SK-N-SH (cell line): ENCODE results near the gene HSP90AA1. TPM values are rescaled to one million over a fixed set of nuclear protein-coding genes. Genes with fewer than 3 reads are reported as not detected.

Source experiments
- CHD2 ChIP-seq: fragments of 150-350 bp; IDR thresholded peaks from 2 replicates; pipeline ENCODE4 v1.6.1; 2018; ENCODE audit warnings: low read length; ENCODE audit not compliant: partially characterized antibody
- FOSL2 ChIP-seq: IDR thresholded peaks from 2 replicates; pipeline ENCODE4 v1.4.0; 2012; ENCODE audit warnings: low read depth, mild to moderate bottlenecking, moderate library complexity, borderline replicate concordance
- FOXM1 ChIP-seq: IDR thresholded peaks from 2 replicates; pipeline ENCODE4 v1.4.0; 2012; ENCODE audit warnings: low read depth, mild to moderate bottlenecking
- GABPA ChIP-seq: IDR thresholded peaks from 2 replicates; pipeline ENCODE4 v1.4.0; 2012; ENCODE audit warnings: low read depth, mild to moderate bottlenecking
- GATA2 ChIP-seq: sonication (generic); formaldehyde crosslinking; IDR thresholded peaks from 2 replicates; pipeline ENCODE4 v1.5.0; 2020; ENCODE audit warnings: mild to moderate bottlenecking, missing genetic modification reagents
- JUND ChIP-seq: IDR thresholded peaks from 2 replicates; pipeline ENCODE4 v1.4.0; 2012
- MEF2A ChIP-seq: IDR thresholded peaks from 2 replicates; pipeline ENCODE4 v1.4.0; 2012; ENCODE audit warnings: low read depth, borderline replicate concordance
- MXI1 ChIP-seq: IDR thresholded peaks from 2 replicates; pipeline ENCODE4 v1.6.1; 2012; ENCODE audit warnings: mild to moderate bottlenecking, low read depth, low read length, improper control_type of control experiment
- PBX3 ChIP-seq: IDR thresholded peaks from 2 replicates; pipeline ENCODE4; 2012
- POLR2AphosphoS5 ChIP-seq: IDR thresholded peaks from 2 replicates; pipeline ENCODE4 v1.6.1; 2012; ENCODE audit warnings: low read depth, low read length
- RAD21 ChIP-seq: IDR thresholded peaks from 2 replicates; pipeline ENCODE4 v1.6.1; 2012; ENCODE audit warnings: mild to moderate bottlenecking, low read length
- RCOR1 ChIP-seq: fragments of 150-350 bp; IDR thresholded peaks from 2 replicates; pipeline ENCODE4 v1.6.1; 2017; ENCODE audit warnings: antibody characterized with exemption, low read length
- REST ChIP-seq: IDR thresholded peaks from 2 replicates; pipeline ENCODE4 v1.6.1; 2012; ENCODE audit warnings: mild to moderate bottlenecking, low read depth, low read length, moderate library complexity
- RXRA ChIP-seq: IDR thresholded peaks from 2 replicates; pipeline ENCODE4 v1.4.0; 2012; ENCODE audit warnings: low read depth, mild to moderate bottlenecking, borderline replicate concordance
- SIN3A ChIP-seq: IDR thresholded peaks from 2 replicates; pipeline ENCODE4 v1.6.1; 2012; ENCODE audit warnings: low read depth, mild to moderate bottlenecking, low read length, moderate library complexity, borderline replicate concordance
- SMC3 ChIP-seq: IDR thresholded peaks from 2 replicates; pipeline ENCODE4 v1.6.1; 2012; ENCODE audit warnings: low read depth, low read length, improper control_type of control experiment
- TAF1 ChIP-seq: IDR thresholded peaks from 2 replicates; pipeline ENCODE4 v1.6.1; 2012; ENCODE audit warnings: low read depth, mild to moderate bottlenecking, low read length, moderate library complexity, borderline replicate concordance
- TCF12 ChIP-seq: IDR thresholded peaks from 2 replicates; pipeline ENCODE4 v1.4.0; 2012
- USF2 ChIP-seq: fragments of 150-350 bp; IDR thresholded peaks from 2 replicates; pipeline ENCODE4 v1.6.1; 2017; ENCODE audit warnings: antibody characterized with exemption, low read length, low read depth, borderline replicate concordance
- ZBTB33 ChIP-seq: IDR thresholded peaks from 2 replicates; pipeline ENCODE4 v1.4.0; 2012; ENCODE audit warnings: low read depth, borderline replicate concordance
- polyA plus RNA-seq, 3 experiments: library from polyadenylated mRNA; depleted of rRNA; stranded (reverse); fragments of >200 nt; gene quantifications; 2 replicates each; pipeline ENCODE4 v1.2.3, GENCODE V29; 2012

The HSP90AA1 gene
- polyA plus RNA-seq, 1 of the 3 experiments (the other 2 are of a cell fraction), result 269 TPM

- TF ChIP-seq USF2, result no peak
- peak; percentile 91 for TF ChIP-seq RAD21
- TF ChIP-seq TCF12, result no peak
- TF ChIP-seq CHD2, result no peak
- no peak for TF ChIP-seq PBX3
- TF ChIP-seq RCOR1, result no peak
- no peak for TF ChIP-seq TAF1
- TF ChIP-seq SIN3A, result no peak
- TF ChIP-seq GATA2 (CRISPR knock-in tag), result no peak
- TF ChIP-seq JUND, result no peak
- TF ChIP-seq REST, result no peak
- TF ChIP-seq MXI1, result peak; percentile 27; the same call in 1 of the 2 replicates
- no peak for TF ChIP-seq MEF2A
- no peak for TF ChIP-seq GABPA
- TF ChIP-seq FOSL2, result no peak
- no peak for TF ChIP-seq ZBTB33
- no peak for TF ChIP-seq RXRA
- TF ChIP-seq POLR2AphosphoS5, result no peak
- peak; percentile 76 for TF ChIP-seq SMC3
- TF ChIP-seq FOXM1, result no peak
Observed at GRCh38 chr14:102096569-102097188, 9.8 kb upstream of the HSP90AA1 start (continued).
